Measurements from ENCODE around the gene EBF3.

The EBF3 gene

GRCh38 chr10:129825826-129826225 lies 138.2 kb downstream of the EBF3 start:
- DNase-seq = no peak

GRCh38 chr10:129825221-129825620 lies 138.9 kb downstream of the EBF3 start:
- no peak for DNase-seq

- no peak for DNase-seq
Measured at GRCh38 chr10:129820451-129820850, 143.6 kb downstream of the EBF3 start.

- DNase-seq = no peak
Measured at GRCh38 chr10:129816656-129817045, 147.4 kb downstream of the EBF3 start.

- no peak for DNase-seq
Measured at GRCh38 chr10:129815898-129816655, 148.0 kb downstream of the EBF3 start.

GRCh38 chr10:129814681-129815646 lies 149.1 kb downstream of the EBF3 start:
- DNase-seq = no peak

GRCh38 chr10:129812398-129812797 lies 151.7 kb downstream of the EBF3 start:
- DNase-seq = no peak

- no peak for DNase-seq
Measured at GRCh38 chr10:129811208-129811607, 152.9 kb downstream of the EBF3 start.

- no peak for DNase-seq
Measured at GRCh38 chr10:129809841-129810240, 154.2 kb downstream of the EBF3 start.

- no peak for DNase-seq
Measured at GRCh38 chr10:129809431-129809830, 154.6 kb downstream of the EBF3 start.

GRCh38 chr10:129808092-129808983 lies 155.7 kb downstream of the EBF3 start:
- no peak for DNase-seq

- no peak for DNase-seq
Measured at GRCh38 chr10:129807211-129807610, 156.9 kb downstream of the EBF3 start.

GRCh38 chr10:129800796-129801340 lies 163.2 kb downstream of the EBF3 start:
- no peak for DNase-seq

- DNase-seq = no peak
Measured at GRCh38 chr10:129799942-129800341, 164.1 kb downstream of the EBF3 start.

- no peak for DNase-seq
Measured at GRCh38 chr10:129796710-129797420, 167.2 kb downstream of the EBF3 start.

GRCh38 chr10:129793996-129794395 lies 170.1 kb downstream of the EBF3 start:
- DNase-seq = no peak

- no peak for DNase-seq
Measured at GRCh38 chr10:129793479-129793878, 170.6 kb downstream of the EBF3 start.

- no peak for DNase-seq
Measured at GRCh38 chr10:129792864-129793263, 171.2 kb downstream of the EBF3 start.

GRCh38 chr10:129792141-129792540 lies 171.9 kb downstream of the EBF3 start:
- DNase-seq = no peak

GRCh38 chr10:129790715-129791446 lies 173.2 kb downstream of the EBF3 start:
- DNase-seq = no peak

GRCh38 chr10:129788215-129788614 lies 175.9 kb downstream of the EBF3 start:
- no peak for DNase-seq

Data from activated CD4-positive, alpha-beta T cell treated with anti-CD3 and anti-CD28 coated beads for 48 hours (primary cell).